Measurements from ENCODE around the gene LRP5. TPM values are rescaled to one million over a fixed set of nuclear protein-coding genes. Genes with fewer than 3 reads are reported as not detected.
"Not testable (repeated sequence)": the region's sequence is repeated elsewhere in the genome, so short reads cannot be mapped to it uniquely, and the experiment has no call there.

Gene LRP5
- total and polyA plus RNA-seq, 4 experiments from 2014 or later = 0.61 to 1.9 (median 1.4) TPM; not detected in 1

DNA sequence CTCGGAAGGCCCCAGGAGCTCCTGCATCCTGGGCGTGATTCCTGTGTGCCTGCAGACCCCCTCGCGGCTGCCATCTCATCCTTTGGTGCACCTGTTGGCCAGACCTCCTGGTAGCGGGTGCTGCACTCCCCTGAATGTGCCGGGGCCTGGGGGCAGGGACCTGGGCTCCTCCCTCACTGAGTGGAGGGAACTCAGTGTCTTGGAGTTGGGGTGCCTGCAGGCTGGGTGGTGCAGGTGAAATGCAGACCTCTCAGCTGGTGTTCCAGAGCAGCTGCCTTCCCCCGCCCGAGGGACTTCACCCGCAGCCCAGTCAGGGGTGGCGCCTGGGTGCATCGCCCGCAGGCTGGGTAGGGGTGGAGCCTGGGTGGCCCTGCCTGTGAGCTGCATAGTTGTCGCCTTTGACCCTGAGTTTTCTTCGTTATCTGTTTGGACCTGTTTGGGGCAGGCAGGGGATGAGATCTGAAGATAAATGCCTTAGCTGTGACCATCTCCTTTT, 31.4 kb downstream of the LRP5 start:
- H3K4me1 Mint-ChIP-seq = peaks cover 18 to 30% (median 23%) of the 10 kb centered on the region in 4 donors
- ChIA-PET POLR2A (ENCODE audit: partially characterized antibody) (no interaction called here), CTCF (ENCODE audit: partially characterized antibody) (no interaction called here)
- H3K9me3 Mint-ChIP-seq = peaks cover 0 to 2% (median 0%) of the 10 kb centered on the region in 8 donors
- Histone ChIP-seq H3K27ac (ENCODE audit: low read depth, low read length) (no peak overlapping the region), H3K9me3 (ENCODE audit: control insufficient read depth in 1 of 2, low read length in 2 of 2) (no peaks in the 10 kb centered on the region), H3K27me3 (ENCODE audit: insufficient read depth, low read length) (no peaks in the 10 kb centered on the region), H3K4me3 (ENCODE audit: low read length in 2 of 2) (no peak overlapping the region), H3K4me1 (ENCODE audit: insufficient read depth, low read length) (peaks cover 24% of the 10 kb centered on the region), H3K36me3 (ENCODE audit: insufficient read depth, low read length) (no peaks in the 10 kb centered on the region)
- intact Hi-C loops (cut with micrococcal nuclease) = no loop called here
- DNase-seq = no peak
- H3K4me3 Mint-ChIP-seq = no peak overlapping the region
- H3K27ac Mint-ChIP-seq = no peak overlapping the region
- no peaks in the 10 kb centered on the region for H3K36me3 Mint-ChIP-seq
- H3K27me3 Mint-ChIP-seq = no peaks in the 10 kb centered on the region

DNA sequence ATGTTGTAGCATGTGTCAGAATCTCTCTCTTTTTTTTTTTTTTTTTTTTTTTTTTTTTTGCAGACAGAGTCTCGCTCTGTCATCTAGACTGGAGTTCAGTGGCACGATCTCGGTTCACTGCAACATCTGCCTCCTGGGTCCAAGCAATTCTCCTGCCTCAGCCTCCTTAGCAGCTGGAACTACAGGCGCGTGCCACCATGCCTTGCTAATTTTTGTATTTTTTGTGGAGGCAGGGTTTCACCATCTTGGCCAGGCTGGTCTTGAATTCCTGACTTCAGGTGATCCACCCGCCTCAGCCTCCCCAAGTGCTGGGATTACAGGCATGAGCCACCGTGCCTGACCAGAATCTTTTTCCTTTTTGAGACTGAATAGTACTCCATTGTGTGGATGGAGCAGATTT, 32.4 kb downstream of the LRP5 start:
- DNase-seq; H3K36me3 ChIP-seq (ENCODE audit: insufficient read depth, low read length); H3K27me3 ChIP-seq (ENCODE audit: insufficient read depth, low read length); H3K27ac Mint-ChIP-seq; H3K9me3 ChIP-seq (ENCODE audit: control insufficient read depth in 1 of 2, low read length in 2 of 2); H3K27ac ChIP-seq (ENCODE audit: low read depth, low read length); H3K4me3 ChIP-seq (ENCODE audit: low read length in 2 of 2); H3K4me3 Mint-ChIP-seq; intact Hi-C loops (cut with micrococcal nuclease); H3K9me3 Mint-ChIP-seq; POLR2A ChIA-PET (ENCODE audit: partially characterized antibody); H3K27me3 Mint-ChIP-seq; H3K36me3 Mint-ChIP-seq; CTCF ChIA-PET (ENCODE audit: partially characterized antibody): not testable (repeated sequence)
- peaks cover 20% of the 10 kb centered on the region for H3K4me1 ChIP-seq (ENCODE audit: insufficient read depth, low read length)
- peaks cover 13 to 25% (median 19%) of the 10 kb centered on the region in 4 donors for H3K4me1 Mint-ChIP-seq

DNA sequence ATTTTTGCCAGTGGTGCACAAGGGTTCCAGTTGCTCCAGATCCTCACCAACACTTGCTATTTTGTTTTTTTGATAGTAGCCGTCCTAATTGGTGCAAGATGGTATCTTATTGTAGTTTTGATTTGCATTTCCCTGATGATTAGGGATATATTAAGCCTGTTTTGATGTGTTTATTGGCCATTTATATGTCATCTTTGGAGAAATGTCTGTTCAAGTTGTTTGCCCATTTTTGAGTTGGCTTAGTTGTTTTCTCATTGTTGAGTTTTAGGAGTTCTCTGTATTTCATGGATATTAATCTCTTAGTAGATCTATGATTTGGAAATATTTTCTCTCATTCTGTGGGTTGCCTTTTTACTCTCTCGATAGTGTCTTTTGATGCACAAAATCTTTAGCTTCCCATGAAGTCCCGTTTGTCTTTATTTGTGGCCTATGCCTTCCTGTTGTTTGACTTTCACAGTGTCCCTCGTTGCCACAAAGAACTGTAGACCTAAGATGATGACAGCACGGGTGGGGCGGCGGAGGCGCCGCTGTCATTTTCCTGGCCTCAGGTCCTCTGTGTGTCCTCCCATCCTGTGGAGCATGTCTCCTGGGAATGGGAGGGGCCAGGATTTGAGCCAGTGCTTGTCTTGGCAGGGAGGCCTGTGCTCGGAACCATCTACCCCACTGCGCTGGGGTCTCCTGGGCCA, 33.5 kb downstream of the LRP5 start:
- Mint-ChIP-seq H3K4me3 (no peak overlapping the region), H3K4me1 (peaks cover 5 to 14% (median 12%) of the 10 kb centered on the region in 4 donors), H3K36me3 (no peaks in the 10 kb centered on the region), H3K9me3 (peaks cover 0 to 2% (median 0%) of the 10 kb centered on the region in 8 donors), H3K27ac (no peak overlapping the region), H3K27me3 (no peaks in the 10 kb centered on the region)
- H3K27ac ChIP-seq (ENCODE audit: low read depth, low read length) = no peak overlapping the region
- no peaks in the 10 kb centered on the region for H3K36me3 ChIP-seq (ENCODE audit: insufficient read depth, low read length)
- POLR2A ChIA-PET (ENCODE audit: partially characterized antibody) = no interaction called here
- DNase-seq = no peak
- H3K9me3 ChIP-seq (ENCODE audit: control insufficient read depth in 1 of 2, low read length in 2 of 2) = no peaks in the 10 kb centered on the region
- intact Hi-C loops (cut with micrococcal nuclease) = no loop called here
- CTCF ChIA-PET (ENCODE audit: partially characterized antibody) = no interaction called here
- H3K4me3 ChIP-seq (ENCODE audit: low read length in 2 of 2) = no peak overlapping the region
- no peaks in the 10 kb centered on the region for H3K27me3 ChIP-seq (ENCODE audit: insufficient read depth, low read length)
- H3K4me1 ChIP-seq (ENCODE audit: insufficient read depth, low read length) = peaks cover 9% of the 10 kb centered on the region

DNA sequence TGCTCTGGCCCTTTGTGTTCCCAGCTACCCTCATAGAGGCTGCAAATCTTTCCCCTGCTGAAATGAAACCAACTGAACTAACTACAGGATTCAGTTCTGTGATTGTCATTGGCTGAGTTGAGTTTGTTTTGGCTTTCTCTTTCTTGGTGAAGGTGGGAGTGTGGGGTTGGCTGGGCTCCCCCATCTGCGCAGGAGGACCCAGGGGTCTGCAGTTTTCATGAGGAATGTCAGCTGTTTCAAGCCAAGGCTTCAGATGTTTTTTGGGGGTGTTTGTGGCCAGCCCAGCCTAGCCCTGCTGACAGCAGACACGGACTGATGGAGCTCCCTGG, 34.0 kb downstream of the LRP5 start:
- peaks cover 2 to 9% (median 8%) of the 10 kb centered on the region in 4 donors for H3K4me1 Mint-ChIP-seq
- POLR2A ChIA-PET (ENCODE audit: partially characterized antibody) = no interaction called here
- no peaks in the 10 kb centered on the region for H3K27me3 Mint-ChIP-seq
- H3K9me3 ChIP-seq (ENCODE audit: control insufficient read depth in 1 of 2, low read length in 2 of 2) = no peaks in the 10 kb centered on the region
- intact Hi-C loops (cut with micrococcal nuclease) = no loop called here
- no peak overlapping the region for H3K27ac ChIP-seq (ENCODE audit: low read depth, low read length)
- H3K36me3 Mint-ChIP-seq = no peaks in the 10 kb centered on the region
- no peak overlapping the region for H3K4me3 Mint-ChIP-seq
- H3K9me3 Mint-ChIP-seq = peaks cover 0 to 2% (median 0%) of the 10 kb centered on the region in 8 donors
- H3K27ac Mint-ChIP-seq = no peak overlapping the region
- no peak overlapping the region for H3K4me3 ChIP-seq (ENCODE audit: low read length in 2 of 2)
- H3K27me3 ChIP-seq (ENCODE audit: insufficient read depth, low read length) = no peaks in the 10 kb centered on the region
- DNase-seq = no peak
- peaks cover 4% of the 10 kb centered on the region for H3K4me1 ChIP-seq (ENCODE audit: insufficient read depth, low read length)
- CTCF ChIA-PET (ENCODE audit: partially characterized antibody) = no interaction called here
- no peaks in the 10 kb centered on the region for H3K36me3 ChIP-seq (ENCODE audit: insufficient read depth, low read length)

DNA sequence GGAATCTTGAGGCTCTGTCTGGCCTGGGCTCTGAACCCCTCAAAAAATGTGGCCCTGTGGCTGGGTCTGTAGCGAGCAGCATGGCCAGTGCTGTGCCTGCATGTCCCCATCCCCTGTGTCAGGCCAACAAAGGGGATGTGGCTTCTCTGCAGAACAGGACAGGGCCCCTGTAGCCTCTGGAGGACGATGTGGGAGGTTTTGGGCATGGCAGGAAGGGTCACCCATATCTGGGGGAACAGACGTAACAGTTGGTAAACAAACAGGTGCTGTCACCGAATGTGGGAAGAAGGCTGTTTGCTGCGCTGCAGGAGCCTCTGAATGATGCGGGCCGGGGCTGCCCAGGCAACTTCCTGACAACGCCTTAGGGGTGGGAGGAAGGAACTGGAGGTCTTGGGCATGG, 35.0 kb downstream of the LRP5 start:
- no peak for DNase-seq
- Mint-ChIP-seq H3K27me3 (no peaks in the 10 kb centered on the region), H3K36me3 (no peaks in the 10 kb centered on the region), H3K9me3 (peaks cover 0 to 2% (median 0%) of the 10 kb centered on the region in 8 donors), H3K4me1 (peaks cover 0 to 7% (median under 1%) of the 10 kb centered on the region in 4 donors), H3K4me3 (no peak overlapping the region), H3K27ac (no peak overlapping the region)
- POLR2A ChIA-PET (ENCODE audit: partially characterized antibody) = no interaction called here
- Histone ChIP-seq H3K9me3 (ENCODE audit: control insufficient read depth in 1 of 2, low read length in 2 of 2) (no peaks in the 10 kb centered on the region), H3K4me1 (ENCODE audit: insufficient read depth, low read length) (no peaks in the 10 kb centered on the region), H3K4me3 (ENCODE audit: low read length in 2 of 2) (no peak overlapping the region), H3K27ac (ENCODE audit: low read depth, low read length) (no peak overlapping the region), H3K36me3 (ENCODE audit: insufficient read depth, low read length) (no peaks in the 10 kb centered on the region), H3K27me3 (ENCODE audit: insufficient read depth, low read length) (no peaks in the 10 kb centered on the region)
- CTCF ChIA-PET (ENCODE audit: partially characterized antibody) = no interaction called here
- intact Hi-C loops (cut with micrococcal nuclease) = no loop called here

DNA sequence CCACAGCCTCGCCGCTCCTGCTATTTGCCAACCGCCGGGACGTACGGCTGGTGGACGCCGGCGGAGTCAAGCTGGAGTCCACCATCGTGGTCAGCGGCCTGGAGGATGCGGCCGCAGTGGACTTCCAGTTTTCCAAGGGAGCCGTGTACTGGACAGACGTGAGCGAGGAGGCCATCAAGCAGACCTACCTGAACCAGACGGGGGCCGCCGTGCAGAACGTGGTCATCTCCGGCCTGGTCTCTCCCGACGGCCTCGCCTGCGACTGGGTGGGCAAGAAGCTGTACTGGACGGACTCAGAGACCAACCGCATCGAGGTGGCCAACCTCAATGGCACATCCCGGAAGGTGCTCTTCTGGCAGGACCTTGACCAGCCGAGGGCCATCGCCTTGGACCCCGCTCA, 35.5 kb downstream of the LRP5 start:
- CTCF ChIA-PET (ENCODE audit: partially characterized antibody) = no interaction called here
- H3K9me3 Mint-ChIP-seq = peaks cover 0 to 2% (median 0%) of the 10 kb centered on the region in 8 donors
- H3K4me1 Mint-ChIP-seq = peaks cover 0 to 7% (median 0%) of the 10 kb centered on the region in 4 donors
- H3K4me3 Mint-ChIP-seq = no peak overlapping the region
- H3K36me3 Mint-ChIP-seq = no peaks in the 10 kb centered on the region
- intact Hi-C loops (cut with micrococcal nuclease) = no loop called here
- no peaks in the 10 kb centered on the region for H3K27me3 Mint-ChIP-seq
- Histone ChIP-seq H3K36me3 (ENCODE audit: insufficient read depth, low read length) (no peaks in the 10 kb centered on the region), H3K27ac (ENCODE audit: low read depth, low read length) (no peak overlapping the region), H3K4me1 (ENCODE audit: insufficient read depth, low read length) (no peaks in the 10 kb centered on the region), H3K9me3 (ENCODE audit: control insufficient read depth in 1 of 2, low read length in 2 of 2) (no peaks in the 10 kb centered on the region), H3K27me3 (ENCODE audit: insufficient read depth, low read length) (no peaks in the 10 kb centered on the region), H3K4me3 (ENCODE audit: low read length in 2 of 2) (no peak overlapping the region)
- no peak overlapping the region for H3K27ac Mint-ChIP-seq
- POLR2A ChIA-PET (ENCODE audit: partially characterized antibody) = no interaction called here
- DNase-seq = no peak

DNA sequence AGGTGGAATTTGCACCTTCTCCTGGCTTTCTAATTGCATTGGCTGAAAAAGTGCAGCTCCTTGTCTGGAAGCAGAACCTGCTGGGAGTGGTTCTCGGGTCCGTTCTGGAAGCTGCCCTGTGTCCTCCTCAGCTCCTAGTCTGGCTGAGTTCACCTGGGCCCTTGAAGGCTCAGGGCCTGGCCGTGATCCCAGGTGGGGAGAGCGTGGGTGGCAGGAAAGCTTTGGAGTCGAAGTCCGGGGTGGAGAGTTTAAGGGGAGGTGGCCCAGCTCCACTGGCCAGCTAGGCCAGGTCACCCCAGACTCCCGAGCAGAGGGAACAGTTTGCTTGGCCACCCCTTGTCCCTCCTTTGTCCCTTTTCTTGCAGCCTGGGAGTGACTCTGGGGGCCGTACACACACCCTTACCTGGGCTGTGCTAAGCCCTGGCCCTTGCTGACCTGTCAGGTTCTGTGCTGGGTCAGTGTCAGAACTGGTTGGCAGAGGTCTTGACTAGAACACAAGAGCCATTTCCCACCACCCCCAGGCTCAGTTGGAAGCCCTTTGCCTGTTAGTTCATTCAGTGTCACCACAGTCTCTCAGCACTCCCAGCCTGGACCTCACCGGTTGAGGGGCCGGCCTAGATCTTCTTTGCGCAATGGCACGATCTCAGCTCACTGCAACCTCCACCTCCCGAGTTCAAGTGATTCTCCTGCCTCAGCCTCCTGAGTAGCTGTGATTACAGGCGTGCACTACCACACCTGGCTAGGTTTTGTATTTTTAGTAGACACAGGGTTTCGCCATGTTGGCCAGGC, 37.3 kb downstream of the LRP5 start:
- H3K4me3 Mint-ChIP-seq = no peak overlapping the region
- no peak for DNase-seq
- Histone ChIP-seq H3K27me3 (ENCODE audit: insufficient read depth, low read length) (no peaks in the 10 kb centered on the region), H3K9me3 (ENCODE audit: control insufficient read depth in 1 of 2, low read length in 2 of 2) (no peaks in the 10 kb centered on the region), H3K4me3 (ENCODE audit: low read length in 2 of 2) (no peak overlapping the region), H3K36me3 (ENCODE audit: insufficient read depth, low read length) (no peaks in the 10 kb centered on the region), H3K27ac (ENCODE audit: low read depth, low read length) (no peak overlapping the region), H3K4me1 (ENCODE audit: insufficient read depth, low read length) (no peaks in the 10 kb centered on the region)
- H3K36me3 Mint-ChIP-seq = no peaks in the 10 kb centered on the region
- peaks cover 0 to 7% (median 0%) of the 10 kb centered on the region in 4 donors for H3K4me1 Mint-ChIP-seq
- H3K9me3 Mint-ChIP-seq = peaks cover 0 to 2% (median 0%) of the 10 kb centered on the region in 8 donors
- intact Hi-C loops (cut with micrococcal nuclease) = no loop called here
- no peaks in the 10 kb centered on the region for H3K27me3 Mint-ChIP-seq
- ChIA-PET POLR2A (ENCODE audit: partially characterized antibody) (interaction anchor here (0.6 kb wide), 1 partner anchor 308 kb away, joined by 4 read pairs; no protein-coding TSS in a partner anchor), CTCF (ENCODE audit: partially characterized antibody) (no interaction called here)
- H3K27ac Mint-ChIP-seq = no peak overlapping the region

Measured in CD4-positive, alpha-beta memory T cell (primary cell).